Measurements from ENCODE around the gene GPR180.
"Not testable (repeated sequence)": the region's sequence is repeated elsewhere in the genome, so short reads cannot be mapped to it uniquely, and the experiment has no call there.

GPR180 gene

DNA sequence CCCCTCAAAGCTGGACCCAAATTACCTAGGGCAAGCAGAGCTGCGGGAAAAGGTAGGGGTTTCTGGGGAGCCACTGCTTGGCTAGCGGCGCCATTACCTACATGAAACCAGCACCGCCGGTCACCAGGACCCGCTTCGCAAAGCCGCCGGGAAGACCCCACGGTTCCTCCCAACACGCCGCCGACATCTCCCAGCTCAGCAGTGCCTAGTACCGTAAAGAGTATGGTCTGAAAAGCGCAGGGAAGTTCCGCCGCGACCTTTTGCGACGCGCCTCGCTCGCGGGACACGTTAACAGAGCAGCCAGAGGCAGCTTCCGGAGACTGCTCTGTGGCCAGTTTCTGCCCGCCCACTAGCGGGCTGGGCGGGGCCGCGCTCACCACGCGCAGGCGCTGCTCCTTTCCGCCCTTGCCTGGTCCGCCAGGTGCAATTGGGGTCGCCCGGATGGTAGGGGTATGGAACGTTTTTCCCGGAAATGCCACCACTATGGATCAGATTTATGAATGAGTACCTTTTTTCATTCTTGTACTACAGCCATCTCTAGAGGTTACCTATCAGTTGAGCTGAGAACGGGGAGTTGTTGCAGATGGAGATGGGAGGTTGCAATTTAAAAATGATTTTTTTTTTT is 5.6 kb upstream of the GPR180 start, which contains the start of gene TGDS:
TGDS (minus strand) TSS at position 203 of the 625 bp plus-strand sequence; CDS start at position 187, 16 bp downstream.
- DNase-seq (ENCODE audit: extremely low read depth in 1 of 2, low read depth in 1 of 2) = peak; percentile 69 to 72

DNA sequence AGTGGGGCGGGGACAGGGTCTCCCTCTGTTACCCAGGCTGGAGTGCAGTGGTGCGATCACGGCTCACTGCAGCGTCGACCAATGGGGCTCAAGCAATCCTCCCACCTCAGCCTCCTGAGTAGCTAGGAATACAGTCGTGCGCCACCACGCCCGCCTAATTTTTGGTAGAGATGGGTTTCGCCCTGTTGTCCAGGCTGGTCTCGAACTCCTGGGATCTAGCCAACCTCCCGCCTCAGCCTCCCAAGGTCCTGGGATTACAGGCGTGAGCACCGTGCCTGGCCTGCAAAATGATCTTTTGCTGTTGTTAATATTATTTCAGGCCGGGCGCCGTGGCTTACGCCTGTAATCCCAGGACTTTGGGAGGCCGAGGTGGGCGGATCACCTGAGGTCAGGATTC is 5.1 kb upstream of the GPR180 start:
- DNase-seq (ENCODE audit: extremely low read depth in 1 of 2, low read depth in 1 of 2) = no peak

DNA sequence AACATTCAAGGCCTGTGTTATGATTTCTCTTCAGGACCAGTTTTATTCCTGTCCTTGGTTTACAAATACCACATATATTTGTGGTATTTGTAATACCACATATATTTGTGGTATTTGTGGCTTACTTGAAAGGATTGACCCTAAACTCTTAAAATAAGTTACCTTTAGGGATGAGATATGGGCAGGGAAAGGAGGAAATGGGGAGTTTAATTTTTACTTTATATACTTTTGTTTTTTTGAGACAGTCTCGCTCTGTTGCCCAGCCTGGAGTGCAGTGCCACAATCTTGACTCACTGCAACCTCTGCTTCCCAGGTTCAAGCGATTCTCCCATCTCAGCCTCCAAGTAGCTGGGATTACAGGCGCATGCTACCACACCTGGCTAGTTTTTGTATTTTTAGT is 3.4 kb upstream of the GPR180 start:
- no peak for DNase-seq (ENCODE audit: extremely low read depth in 1 of 2, low read depth in 1 of 2)

DNA sequence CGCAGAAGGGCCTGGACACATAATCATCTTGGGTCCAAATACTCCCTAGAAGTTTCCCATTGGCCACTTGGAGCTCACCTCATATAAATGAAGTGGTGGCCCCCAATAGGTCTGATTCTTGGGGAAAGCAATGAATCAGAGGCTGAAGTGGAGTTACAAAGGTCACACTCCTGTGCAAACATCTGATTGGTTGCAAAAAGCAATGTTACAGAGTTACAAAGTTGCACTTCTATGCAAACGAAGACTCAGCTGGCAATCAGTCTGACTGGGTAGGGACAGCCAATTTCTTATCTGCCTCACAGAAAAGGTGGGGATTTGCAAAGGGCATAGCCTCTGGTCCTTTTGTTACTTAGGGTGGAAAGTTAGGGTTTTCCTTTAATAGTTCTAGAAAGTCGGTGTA is 1.8 kb upstream of the GPR180 start:
- no peak for DNase-seq (ENCODE audit: extremely low read depth in 1 of 2, low read depth in 1 of 2)

DNA sequence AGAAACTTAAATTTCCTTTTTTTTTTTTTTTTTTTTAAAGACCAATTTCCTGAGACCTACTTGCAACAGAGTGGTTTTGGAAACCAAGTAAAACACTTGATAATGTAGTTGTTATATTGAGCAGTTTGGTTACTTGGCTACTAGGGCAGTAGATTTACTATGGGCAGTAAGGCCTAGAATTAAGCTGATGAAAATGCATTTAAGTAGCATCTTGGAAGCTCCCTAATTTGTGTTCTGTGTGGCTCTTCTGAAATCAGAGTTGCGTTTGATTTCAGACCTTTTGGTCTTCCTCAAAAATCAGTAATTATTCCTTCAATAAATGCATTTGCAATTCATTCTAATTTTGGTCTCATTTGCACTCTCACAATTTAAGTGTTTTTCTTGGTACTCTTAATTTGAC is 810 bp downstream of the GPR180 start:
- no peak for DNase-seq (ENCODE audit: extremely low read depth in 1 of 2, low read depth in 1 of 2)

DNA sequence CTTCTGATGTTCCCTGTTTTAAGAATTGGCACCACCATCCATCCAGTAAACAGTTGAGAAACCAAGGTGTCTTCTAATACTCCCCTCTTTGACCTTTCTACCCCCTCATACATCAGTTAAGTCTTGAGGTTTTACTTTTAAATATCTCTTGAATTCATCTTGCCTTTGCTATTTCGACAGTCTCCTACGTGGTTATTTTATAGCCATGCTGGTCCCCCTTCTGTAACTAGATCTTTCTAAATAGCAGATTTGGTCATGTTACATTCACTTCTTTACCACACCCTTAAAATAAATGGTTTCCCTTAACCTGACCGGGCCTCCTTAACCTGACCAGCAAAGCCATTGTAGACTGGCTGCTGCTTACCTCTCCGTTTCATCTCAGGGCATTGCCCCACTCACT is 5.4 kb downstream of the GPR180 start:
- no peak for DNase-seq (ENCODE audit: extremely low read depth in 1 of 2, low read depth in 1 of 2)

DNA sequence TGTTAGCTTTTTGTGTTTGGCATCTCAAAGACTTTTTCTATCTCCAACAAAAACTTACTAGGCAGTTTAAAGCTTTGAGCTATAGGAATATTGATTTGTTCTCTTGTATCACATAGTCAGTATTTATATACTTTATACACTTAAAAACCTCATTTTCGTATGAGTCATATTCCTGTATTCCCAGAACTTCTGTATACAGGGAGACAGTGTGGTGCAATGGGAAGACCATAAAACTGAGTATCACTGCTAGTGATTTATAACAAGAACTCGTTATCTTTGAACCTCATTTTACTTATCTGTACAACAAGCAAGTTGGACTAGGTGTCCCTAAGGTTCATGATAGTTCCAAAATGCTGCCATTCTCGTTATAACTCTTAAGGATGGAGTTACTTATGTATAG is 6.3 kb downstream of the GPR180 start:
- DNase-seq (ENCODE audit: extremely low read depth in 1 of 2, low read depth in 1 of 2) = no peak

DNA sequence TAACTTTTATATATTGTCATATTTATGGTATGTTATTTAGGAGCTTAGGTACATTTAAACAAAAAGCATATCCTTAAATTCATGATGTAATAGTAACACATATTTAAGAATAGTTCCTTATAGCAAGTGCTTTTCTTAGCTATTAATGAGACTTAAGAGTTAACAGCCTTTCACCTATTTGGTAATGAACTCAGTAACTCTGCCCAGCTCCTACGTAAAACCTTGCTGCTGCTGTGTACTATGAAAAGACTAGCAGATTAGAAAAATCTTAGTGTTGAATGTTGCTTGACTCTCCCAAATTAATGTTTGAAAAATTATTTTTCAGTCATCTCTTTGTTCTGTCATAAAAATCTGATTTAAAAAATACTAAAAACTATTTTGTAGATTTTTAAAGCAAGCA is 6.9 kb downstream of the GPR180 start:
- no peak for DNase-seq (ENCODE audit: extremely low read depth in 1 of 2, low read depth in 1 of 2)

DNA sequence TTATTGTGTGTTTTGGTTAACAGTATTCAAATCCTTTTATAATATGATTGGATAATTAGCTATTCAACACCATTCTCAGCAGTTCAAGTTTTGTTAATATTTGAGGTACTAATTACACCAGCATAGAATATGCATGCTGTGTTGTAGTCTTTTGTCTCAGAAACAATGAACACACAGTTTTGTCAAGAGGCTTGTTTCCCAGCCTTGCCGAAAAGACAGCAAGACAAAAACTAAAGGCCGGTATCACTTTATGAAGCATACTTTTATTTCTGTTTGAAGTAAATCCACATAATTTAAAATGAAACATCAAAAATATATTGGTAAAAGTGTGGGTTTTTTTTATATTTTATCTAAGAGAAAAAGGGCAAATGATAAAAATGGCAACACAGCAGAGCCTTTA is 7.5 kb downstream of the GPR180 start:
- DNase-seq (ENCODE audit: extremely low read depth in 1 of 2, low read depth in 1 of 2) = no peak

DNA sequence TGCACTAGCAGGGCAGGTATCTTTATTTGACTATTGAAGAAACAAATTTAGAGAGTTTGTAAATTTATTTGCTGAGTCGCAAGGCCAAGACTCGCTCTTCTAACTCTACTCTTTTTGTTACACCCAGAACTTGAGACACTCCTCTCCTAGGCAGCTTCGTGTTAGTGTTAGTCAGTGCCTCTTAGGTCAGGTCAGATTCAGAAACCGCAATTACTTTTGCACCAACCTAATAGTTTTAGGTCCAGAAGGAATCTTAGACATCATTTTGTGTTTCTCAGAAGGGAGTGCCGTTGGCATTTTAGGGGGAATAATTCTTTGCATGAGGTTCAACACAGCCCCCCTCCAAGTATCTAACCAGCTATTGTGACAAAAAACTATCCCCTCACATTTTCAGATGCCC is 8.8 kb downstream of the GPR180 start:
- DNase-seq (ENCODE audit: extremely low read depth in 1 of 2, low read depth in 1 of 2) = no peak

DNA sequence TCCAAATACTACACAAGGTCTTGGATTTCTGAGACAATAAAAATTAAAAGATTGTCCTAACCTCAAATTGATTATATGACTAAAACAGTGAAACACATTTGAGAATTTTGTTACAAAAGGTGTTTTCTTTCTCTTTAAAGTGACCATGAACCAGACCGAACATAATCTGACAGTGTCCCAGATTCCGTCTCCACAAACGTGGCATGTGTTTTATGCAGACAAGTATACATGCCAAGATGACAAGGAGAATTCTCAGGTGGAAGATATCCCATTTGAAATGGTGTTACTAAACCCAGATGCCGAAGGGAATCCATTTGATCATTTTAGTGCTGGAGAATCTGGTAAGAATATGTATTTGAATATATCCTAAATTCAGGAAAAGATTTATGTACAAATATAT is 10.4 kb downstream of the GPR180 start:
- DNase-seq (ENCODE audit: extremely low read depth in 1 of 2, low read depth in 1 of 2) = no peak

DNA sequence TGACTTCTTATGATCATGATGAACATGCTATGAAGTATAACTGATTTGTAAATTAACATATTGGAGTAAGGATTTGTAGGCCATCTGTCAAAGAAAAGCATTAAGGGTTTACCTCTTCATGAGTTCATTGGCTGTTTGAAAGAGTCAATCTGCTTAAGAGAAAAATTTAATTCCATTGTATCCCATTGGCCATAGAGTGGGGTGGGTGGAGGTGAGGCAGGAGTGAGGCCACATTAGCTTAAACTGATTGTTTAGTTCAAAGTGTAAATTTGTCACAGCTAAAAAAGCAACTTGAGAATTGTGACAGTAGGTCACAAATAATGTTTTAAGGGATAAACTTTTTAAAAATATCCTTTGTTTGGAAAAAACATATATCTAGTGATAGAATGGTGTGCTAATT is 11.4 kb downstream of the GPR180 start:
- no peak for DNase-seq (ENCODE audit: extremely low read depth in 1 of 2, low read depth in 1 of 2)

DNA sequence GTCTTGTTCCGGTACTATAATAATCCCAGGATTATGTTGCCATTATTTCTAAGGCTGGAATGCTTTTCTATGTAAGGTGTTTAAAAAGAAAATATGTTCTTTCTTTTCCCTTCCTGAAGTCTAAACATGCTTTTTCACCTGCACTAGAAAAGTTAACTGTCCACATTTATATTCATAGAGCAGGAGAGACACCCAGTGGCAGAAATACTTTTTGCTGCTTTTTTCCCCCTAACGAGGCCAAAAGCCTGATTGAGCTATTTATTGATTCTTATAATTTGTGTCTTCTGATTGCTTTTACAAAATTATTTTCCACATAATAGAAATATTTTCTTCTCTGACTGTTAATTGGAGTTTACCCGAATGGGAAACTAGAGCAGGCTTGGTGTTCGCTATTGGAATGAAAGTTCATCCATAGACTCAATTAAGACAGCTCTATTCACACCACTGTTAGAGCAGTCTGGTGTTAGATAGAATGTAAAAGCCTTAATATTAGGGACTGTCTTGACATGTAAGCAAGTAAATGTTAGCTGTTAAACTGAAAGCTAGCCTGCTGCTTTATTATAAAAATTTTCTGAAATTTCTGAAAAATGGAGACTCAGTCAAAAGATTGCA is 15.8 kb downstream of the GPR180 start:
- DNase-seq (ENCODE audit: extremely low read depth in 1 of 2, low read depth in 1 of 2) = no peak

DNA sequence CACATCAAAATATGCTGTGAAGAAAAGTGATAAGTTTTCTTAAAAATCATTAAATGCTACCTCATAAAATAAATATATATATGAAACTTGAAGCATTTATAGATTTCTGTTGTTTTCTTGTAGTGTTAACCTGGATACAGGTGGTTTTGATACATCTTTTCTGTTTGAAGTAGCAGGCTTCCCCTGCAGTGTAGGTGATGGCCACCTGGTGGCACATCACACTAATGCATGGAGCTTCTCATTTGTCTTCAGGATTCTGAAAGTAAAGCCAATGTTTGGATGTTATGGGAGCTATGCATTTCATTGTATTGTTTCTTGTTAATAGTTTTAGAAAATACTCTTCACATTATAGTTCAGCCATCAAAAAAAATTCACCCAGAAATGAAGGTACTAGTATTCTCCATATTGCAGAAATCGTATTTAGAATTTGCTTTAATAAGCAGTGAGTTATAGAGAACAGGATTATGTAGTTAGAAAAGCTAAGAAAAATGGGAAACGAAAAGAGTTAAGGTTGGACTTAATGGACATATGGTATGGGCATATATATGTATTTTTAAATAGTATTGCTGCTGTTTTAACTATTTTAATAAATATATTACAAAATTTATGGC is 18.7 kb downstream of the GPR180 start:
- no peak for DNase-seq (ENCODE audit: extremely low read depth in 1 of 2, low read depth in 1 of 2)

DNA sequence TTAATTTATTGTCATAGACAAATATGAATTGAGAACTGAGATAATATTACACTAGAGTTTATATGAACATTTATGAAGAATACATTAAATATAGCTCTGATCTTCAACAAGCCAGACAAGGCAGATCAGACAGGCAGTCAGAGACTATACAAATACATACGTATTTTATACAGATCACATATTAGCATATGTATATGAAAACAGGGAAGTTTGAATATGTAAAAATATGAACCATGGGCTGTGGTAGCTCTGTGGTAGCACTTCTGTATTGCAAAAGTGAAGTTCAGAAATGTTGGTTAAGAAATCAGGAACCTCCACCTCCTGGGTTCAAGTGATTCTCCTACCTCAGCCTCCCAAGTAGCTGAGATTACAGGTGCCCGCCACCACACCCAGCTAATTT is 20.7 kb downstream of the GPR180 start:
- no peak for DNase-seq (ENCODE audit: extremely low read depth in 1 of 2, low read depth in 1 of 2)

DNA sequence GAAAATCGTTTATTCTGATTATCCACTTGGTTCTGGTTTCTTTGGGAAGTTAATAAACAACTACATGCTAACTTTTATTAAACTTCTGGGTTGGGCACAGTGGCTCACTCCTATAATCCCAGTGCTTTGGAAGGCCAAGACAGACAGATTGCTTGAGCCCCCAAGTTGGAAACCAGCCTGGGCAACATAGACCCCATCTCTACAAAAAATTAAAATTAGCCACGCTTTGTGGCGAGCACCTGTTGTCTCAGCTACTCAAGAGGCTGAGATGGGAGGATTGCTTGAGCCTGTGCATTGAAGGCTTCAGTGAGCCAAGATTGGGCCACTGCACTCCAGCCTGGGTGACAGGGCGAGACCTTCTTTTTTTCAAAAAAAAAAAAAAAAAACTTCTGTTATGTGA is 21.7 kb downstream of the GPR180 start:
- DNase-seq (ENCODE audit: extremely low read depth in 1 of 2, low read depth in 1 of 2) = no peak

DNA sequence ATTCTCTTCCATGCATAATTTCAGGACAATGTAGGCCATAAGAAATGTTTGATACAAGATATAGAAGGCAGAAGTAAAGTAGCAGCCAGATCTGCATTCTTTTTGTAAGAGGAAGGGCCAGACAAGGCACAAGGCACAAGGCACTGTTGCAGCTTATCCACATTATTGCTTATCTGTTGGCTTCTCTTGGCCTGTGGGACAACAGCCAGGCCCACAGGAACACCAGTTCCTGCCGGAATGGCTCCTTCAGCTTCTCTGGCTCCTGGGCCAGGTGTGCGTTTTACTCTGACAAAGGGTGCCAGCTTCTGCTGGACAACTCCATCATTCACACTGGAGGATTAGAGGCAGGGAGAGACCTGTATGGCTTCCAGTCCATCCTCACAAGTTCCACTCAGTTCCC is 29.2 kb downstream of the GPR180 start:
- DNase-seq (ENCODE audit: extremely low read depth in 1 of 2, low read depth in 1 of 2) = no peak

DNA sequence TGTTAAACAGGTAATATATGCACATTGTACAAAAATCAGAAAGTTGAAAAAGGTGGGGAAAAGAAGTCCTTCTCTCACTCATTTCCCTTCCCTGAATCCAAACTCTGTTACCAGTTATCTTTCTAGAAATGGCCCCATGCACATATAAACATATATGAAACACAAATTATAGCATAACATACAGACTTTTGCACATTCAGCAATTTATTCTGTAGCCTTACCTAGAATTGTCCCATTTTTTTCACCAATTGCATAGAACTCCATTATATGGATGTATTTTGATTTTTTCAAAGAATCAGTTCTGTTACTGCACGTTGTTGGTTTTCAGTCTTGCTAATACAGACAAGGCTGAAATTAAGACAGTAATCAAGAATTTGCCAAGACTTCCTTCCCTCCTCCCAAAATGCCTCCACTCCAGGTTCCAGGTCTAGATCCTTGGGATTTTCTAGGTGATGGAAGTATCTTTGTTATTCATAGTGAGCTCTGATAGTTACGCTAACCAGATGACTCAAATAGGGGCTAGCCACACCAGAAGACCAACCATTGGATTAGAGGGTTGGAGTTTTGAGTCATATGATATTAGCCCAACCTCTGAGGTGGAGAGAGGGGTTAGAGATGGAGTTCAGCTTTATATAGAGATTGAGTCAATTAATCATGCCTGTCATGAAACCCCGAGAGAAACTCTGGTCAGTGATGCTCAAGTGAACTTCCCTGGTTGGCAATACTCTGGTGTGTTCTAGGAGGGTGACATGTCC is 30.7 kb downstream of the GPR180 start:
- no peak for DNase-seq (ENCODE audit: extremely low read depth in 1 of 2, low read depth in 1 of 2)

DNA sequence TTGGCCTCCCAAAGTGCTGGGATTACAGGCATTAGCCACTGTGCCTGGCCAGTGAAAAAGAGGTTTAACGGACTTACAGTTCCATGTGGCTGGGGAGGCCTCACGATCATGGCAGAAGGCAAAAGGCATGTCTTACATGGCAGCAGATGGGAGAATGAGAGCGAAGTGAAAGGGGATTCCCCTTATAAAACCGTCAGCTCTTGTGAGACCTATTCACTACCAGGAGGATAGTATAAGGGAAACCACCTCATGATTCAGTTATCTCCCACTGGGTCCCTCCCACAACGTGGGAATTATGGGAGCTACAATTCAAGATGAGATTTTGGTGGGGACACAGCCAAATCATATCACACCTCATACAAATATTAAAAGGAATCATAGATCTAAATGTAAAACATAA is 34.4 kb downstream of the GPR180 start:
- DNase-seq (ENCODE audit: extremely low read depth in 1 of 2, low read depth in 1 of 2) = not testable (repeated sequence)

DNA sequence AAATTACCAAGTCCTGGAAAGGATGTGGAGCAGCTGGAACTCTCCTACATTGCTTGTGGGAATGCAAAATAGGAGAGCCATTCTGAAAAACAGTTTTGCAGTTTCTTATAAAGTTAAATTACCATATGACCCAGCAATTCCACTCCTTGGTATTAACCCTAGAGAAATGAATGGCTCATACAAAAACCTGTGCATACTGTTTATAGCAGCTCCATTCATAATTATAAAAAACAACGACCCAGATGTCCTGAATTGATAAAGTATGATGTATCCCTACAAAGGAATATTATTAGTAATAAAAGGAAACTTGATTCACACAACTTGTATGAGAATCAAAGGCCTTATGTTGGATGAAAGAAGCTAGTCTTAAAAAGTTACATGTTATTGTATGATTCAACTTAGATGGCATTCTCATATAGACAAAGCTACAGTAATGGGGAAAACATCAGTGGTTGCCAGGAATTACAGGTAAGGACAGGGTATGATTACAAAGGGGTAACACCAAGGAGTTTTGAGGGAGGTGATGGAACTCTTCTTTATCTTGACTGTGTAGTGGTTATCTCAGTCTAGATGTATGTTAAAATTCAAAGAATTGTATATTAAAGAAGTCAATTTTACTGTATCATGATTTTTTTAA is 35.4 kb downstream of the GPR180 start:
- DNase-seq (ENCODE audit: extremely low read depth in 1 of 2, low read depth in 1 of 2) = no peak

DNA sequence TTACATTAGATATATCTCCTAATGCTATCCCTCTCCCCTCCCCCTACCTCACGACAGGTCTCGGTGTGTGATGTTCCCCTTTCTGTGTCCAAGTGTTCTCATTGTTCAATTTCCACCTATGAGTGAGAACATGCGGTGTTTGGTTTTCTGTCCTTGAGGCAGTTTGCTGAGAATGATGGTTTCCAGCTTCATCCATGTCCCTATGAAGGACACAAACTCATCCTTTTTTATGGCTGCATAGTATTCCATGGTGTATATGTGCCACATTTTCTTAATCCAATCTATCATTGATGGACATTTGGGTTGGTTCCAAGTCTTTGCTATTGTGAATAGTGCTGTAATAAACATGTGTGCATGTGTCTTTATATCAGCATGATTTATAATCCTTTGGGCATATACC is 36.0 kb downstream of the GPR180 start:
- DNase-seq (ENCODE audit: extremely low read depth in 1 of 2, low read depth in 1 of 2) = not testable (repeated sequence)
